SK-N-SH (cell line): ENCODE measurements around the gene SPANXN4.

Experiments used
- GABPA ChIP-seq: IDR thresholded peaks from 2 replicates; pipeline ENCODE4 v1.4.0; 2012; ENCODE audit warnings: low read depth, mild to moderate bottlenecking
- JUND ChIP-seq: IDR thresholded peaks from 2 replicates; pipeline ENCODE4 v1.4.0; 2012
- POLR2AphosphoS5 ChIP-seq: IDR thresholded peaks from 2 replicates; pipeline ENCODE4 v1.6.1; 2012; ENCODE audit warnings: low read depth, low read length
- SMC3 ChIP-seq: IDR thresholded peaks from 2 replicates; pipeline ENCODE4 v1.6.1; 2012; ENCODE audit warnings: low read depth, low read length, improper control_type of control experiment
- TAF1 ChIP-seq: IDR thresholded peaks from 2 replicates; pipeline ENCODE4 v1.6.1; 2012; ENCODE audit warnings: low read depth, mild to moderate bottlenecking, low read length, moderate library complexity, borderline replicate concordance
- TF ChIP-seq, protein P1 (sequence below): fragments of 200-600 bp; sonication (generic); IDR thresholded peaks from 2 replicates; pipeline ENCODE4 v1.6.1; 2017; ENCODE audit warnings: antibody characterized with exemption, mild to moderate bottlenecking, moderate library complexity
- TF ChIP-seq, protein P2 (sequence below): fragments of 150-350 bp; IDR thresholded peaks from 2 replicates; pipeline ENCODE4 v1.6.1; 2017; ENCODE audit warnings: antibody characterized with exemption, low read length, low read depth, borderline replicate concordance
- TF ChIP-seq, protein P3 (sequence below): IDR thresholded peaks from 2 replicates; pipeline ENCODE4 v1.4.0; 2012; ENCODE audit warnings: low read depth, borderline replicate concordance
- TF ChIP-seq, protein P4 (sequence below): IDR thresholded peaks from 2 replicates; pipeline ENCODE4 v1.6.1; 2012; ENCODE audit warnings: mild to moderate bottlenecking, low read depth, low read length, moderate library complexity

DNA sequence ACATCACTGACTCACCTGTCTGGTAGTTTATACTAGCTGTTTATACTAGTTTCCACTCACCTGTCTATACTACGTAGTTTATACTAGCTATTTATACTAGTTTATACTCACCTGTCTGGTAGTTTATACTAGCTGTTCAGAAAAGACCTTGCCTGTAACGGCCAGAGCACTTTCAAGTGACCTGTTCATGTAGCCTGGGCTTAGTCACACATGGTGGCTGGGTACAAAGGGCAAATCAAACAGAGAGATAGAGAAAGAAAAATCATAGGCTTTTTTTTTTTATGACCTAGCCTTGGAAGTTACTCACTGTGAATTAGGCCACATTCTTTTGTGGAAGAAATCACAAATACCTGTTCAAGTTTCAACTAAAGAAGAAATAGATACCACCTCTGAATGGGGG is 30.7 kb upstream of the SPANXN4 start:
- TF ChIP-seq, protein P1, sequence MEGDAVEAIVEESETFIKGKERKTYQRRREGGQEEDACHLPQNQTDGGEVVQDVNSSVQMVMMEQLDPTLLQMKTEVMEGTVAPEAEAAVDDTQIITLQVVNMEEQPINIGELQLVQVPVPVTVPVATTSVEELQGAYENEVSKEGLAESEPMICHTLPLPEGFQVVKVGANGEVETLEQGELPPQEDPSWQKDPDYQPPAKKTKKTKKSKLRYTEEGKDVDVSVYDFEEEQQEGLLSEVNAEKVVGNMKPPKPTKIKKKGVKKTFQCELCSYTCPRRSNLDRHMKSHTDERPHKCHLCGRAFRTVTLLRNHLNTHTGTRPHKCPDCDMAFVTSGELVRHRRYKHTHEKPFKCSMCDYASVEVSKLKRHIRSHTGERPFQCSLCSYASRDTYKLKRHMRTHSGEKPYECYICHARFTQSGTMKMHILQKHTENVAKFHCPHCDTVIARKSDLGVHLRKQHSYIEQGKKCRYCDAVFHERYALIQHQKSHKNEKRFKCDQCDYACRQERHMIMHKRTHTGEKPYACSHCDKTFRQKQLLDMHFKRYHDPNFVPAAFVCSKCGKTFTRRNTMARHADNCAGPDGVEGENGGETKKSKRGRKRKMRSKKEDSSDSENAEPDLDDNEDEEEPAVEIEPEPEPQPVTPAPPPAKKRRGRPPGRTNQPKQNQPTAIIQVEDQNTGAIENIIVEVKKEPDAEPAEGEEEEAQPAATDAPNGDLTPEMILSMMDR: no peak
- no peak for TF ChIP-seq POLR2AphosphoS5
- TF ChIP-seq SMC3: no peak
- TF ChIP-seq GABPA: no peak
- TF ChIP-seq, protein P2, sequence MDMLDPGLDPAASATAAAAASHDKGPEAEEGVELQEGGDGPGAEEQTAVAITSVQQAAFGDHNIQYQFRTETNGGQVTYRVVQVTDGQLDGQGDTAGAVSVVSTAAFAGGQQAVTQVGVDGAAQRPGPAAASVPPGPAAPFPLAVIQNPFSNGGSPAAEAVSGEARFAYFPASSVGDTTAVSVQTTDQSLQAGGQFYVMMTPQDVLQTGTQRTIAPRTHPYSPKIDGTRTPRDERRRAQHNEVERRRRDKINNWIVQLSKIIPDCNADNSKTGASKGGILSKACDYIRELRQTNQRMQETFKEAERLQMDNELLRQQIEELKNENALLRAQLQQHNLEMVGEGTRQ: no peak
- TF ChIP-seq TAF1: no peak
- TF ChIP-seq JUND: no peak
- TF ChIP-seq, protein P3, sequence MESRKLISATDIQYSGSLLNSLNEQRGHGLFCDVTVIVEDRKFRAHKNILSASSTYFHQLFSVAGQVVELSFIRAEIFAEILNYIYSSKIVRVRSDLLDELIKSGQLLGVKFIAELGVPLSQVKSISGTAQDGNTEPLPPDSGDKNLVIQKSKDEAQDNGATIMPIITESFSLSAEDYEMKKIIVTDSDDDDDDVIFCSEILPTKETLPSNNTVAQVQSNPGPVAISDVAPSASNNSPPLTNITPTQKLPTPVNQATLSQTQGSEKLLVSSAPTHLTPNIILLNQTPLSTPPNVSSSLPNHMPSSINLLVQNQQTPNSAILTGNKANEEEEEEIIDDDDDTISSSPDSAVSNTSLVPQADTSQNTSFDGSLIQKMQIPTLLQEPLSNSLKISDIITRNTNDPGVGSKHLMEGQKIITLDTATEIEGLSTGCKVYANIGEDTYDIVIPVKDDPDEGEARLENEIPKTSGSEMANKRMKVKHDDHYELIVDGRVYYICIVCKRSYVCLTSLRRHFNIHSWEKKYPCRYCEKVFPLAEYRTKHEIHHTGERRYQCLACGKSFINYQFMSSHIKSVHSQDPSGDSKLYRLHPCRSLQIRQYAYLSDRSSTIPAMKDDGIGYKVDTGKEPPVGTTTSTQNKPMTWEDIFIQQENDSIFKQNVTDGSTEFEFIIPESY: no peak
- TF ChIP-seq, protein P4, sequence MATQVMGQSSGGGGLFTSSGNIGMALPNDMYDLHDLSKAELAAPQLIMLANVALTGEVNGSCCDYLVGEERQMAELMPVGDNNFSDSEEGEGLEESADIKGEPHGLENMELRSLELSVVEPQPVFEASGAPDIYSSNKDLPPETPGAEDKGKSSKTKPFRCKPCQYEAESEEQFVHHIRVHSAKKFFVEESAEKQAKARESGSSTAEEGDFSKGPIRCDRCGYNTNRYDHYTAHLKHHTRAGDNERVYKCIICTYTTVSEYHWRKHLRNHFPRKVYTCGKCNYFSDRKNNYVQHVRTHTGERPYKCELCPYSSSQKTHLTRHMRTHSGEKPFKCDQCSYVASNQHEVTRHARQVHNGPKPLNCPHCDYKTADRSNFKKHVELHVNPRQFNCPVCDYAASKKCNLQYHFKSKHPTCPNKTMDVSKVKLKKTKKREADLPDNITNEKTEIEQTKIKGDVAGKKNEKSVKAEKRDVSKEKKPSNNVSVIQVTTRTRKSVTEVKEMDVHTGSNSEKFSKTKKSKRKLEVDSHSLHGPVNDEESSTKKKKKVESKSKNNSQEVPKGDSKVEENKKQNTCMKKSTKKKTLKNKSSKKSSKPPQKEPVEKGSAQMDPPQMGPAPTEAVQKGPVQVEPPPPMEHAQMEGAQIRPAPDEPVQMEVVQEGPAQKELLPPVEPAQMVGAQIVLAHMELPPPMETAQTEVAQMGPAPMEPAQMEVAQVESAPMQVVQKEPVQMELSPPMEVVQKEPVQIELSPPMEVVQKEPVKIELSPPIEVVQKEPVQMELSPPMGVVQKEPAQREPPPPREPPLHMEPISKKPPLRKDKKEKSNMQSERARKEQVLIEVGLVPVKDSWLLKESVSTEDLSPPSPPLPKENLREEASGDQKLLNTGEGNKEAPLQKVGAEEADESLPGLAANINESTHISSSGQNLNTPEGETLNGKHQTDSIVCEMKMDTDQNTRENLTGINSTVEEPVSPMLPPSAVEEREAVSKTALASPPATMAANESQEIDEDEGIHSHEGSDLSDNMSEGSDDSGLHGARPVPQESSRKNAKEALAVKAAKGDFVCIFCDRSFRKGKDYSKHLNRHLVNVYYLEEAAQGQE: no peak
